GM18505 (cell line): ENCODE data around the gene THAP6.
"Not testable (repeated sequence)": the region's sequence is repeated elsewhere in the genome, so short reads cannot be mapped to it uniquely, and the experiment has no call there.

Experiments
- ATAC-seq: cut with Tn5 transposase; IDR thresholded peaks from one replicate; pipeline ENCODE4 v1.9.1; 2021; ENCODE audit not compliant: unreplicated experiment
- POLR2A ChIP-seq: IDR thresholded peaks from 4 replicates; pipeline ENCODE4 v1.6.1; 2011; ENCODE audit warnings: borderline replicate concordance; ENCODE audit not compliant: insufficient read depth, insufficient read length; ENCODE audit errors: extremely low read depth

Gene THAP6

GRCh38 chr4:75511841-75512240 is 2.4 kb upstream of the THAP6 start:
- ATAC-seq: no peak
- TF ChIP-seq POLR2A: no peak

DNA sequence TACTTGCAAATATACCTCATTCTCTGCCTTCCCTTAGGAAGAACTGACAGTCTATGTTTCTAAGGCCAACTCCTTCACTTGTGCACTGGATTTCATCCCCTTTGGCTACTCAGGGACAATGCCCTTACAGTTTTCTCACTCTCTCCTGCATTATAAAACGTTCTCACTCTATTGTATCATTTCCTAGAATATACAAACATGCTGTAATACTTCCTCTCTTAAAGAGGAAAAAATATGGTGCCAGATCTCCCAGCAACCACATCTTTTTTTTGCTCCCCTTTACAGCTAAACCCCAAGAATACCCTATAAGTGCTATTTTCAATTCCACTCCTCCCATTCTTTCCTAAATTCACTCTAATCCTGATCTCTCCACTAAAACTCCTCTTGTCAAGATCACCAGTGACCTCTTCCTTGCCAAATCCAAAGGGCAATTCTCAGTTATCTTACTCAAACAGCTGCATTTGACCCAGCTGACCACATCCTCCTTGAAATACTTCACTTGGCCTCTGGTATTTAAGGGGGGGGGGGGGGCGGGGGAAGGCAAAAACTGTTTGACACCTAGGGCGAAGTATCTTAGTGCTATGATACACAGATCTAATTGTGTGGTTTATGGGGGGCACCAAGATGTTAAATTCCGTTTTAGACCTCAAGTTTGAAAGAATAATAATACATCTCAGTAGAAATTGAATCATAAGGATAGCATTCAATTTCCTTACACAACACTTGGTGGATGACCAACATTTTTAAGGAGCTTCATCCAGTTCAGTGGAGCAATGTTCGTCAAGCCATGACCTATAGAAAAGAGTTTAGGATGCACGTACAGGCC is 1.7 kb upstream of the THAP6 start:
- TF ChIP-seq POLR2A: no peak
- no peak for ATAC-seq

DNA sequence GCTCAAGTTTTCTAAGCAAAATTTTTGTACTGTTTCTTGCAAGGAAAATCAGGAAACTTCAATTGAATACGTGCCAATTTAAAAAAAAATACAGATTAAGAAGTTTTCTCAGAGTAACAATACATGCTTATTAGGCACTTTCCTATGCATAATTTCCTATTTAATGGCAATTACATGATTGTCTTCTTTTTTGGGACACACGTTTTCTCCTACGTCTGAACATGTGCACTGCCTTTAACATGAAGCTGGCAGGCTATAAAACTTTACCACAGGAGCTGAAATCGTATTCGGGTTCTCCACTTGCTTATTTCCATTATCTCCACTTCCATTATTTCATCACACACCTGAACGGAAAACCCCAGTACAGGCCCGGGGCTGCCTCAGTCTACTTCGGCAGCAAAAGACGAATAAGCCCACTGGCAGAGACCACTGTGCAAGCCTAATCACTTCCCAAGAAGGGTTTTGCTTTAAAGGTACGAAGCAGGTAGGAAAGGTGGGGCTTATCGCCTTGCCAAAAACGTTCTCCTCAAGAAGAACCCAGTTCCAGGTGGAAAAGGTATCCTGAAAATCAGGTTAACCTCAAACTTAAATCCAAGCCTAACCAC is 645 bp upstream of the THAP6 start:
- ATAC-seq: no peak

DNA sequence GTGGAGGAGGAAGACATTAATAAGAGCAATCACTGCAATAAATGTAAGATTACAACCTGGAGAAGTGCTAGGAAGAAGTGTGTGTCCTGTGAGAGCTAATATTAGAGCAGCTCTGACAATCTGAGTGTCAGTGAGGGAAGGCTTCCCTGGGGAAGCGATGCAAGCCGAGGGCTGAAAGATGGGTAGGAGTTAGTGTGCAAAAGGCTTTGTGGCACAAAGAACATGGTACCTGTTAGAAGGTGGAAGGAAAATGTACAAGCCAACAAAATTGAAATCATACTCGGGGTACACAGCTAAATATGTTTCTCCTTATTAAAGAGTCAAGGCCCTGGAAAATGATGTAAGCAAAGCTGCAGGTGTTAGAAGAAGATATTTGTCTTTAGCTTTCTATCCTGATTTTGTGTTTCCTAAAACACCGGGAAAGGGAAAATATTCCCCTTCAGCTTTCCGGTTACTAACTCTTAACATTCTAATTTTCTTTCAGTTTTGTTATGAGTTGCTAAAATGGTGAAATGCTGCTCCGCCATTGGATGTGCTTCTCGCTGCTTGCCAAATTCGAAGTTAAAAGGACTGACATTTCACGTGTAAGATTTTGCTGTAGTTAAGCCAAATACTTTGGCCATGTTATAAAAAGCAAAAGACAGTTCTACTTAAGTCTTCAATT is 808 bp downstream of the THAP6 start:
- ATAC-seq: peak; percentile 5
- no peak for TF ChIP-seq POLR2A

More for the DNA sequence above, 645 bp upstream of the THAP6 start:
- TF ChIP-seq POLR2A: no peak

GRCh38 chr4:75516144-75516543 is 1.9 kb downstream of the THAP6 start:
- ATAC-seq: no peak
- no peak for TF ChIP-seq POLR2A

GRCh38 chr4:75519452-75519851 is 5.2 kb downstream of the THAP6 start:
- ATAC-seq: not testable (repeated sequence)

DNA sequence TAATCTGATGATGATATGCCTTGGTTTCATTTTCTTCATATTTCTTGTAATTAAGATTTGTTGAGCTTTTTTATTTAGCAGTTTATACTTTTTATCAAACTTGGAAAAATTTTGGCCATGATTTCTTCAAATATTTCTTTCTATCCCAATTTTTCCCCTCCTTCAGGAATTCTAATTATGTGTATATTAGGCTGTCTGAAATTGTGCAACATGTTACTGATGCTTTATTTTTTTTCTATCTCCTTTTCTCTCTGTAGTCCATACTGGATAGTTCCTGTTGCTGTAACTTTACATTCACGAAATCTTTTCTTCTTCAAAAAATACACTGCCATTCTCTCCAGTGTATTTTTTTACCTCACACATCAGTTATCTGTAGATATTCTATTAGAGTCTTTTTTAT is 10.8 kb downstream of the THAP6 start:
- TF ChIP-seq POLR2A: no peak
- ATAC-seq: no peak

DNA sequence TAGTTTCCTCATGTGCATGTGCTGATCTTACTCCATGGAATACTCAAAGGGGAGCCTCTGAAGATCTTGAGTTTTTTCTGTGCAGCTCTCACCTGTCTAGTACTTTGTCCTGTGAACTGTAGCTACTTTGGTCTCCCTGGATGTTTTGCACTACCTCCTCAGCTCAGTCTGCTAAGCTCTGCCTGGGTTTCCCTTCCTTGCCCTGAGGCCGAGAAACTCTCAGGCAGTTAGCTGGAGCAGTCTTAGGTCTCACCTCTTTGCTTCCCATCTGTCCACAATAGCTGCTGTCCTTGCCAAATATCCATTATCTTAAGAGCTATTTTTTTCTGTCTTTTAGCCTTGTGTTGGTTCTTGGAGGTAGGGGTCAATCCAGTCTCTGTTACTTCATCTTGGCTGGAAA is 11.6 kb downstream of the THAP6 start:
- no peak for ATAC-seq
- TF ChIP-seq POLR2A: no peak

DNA sequence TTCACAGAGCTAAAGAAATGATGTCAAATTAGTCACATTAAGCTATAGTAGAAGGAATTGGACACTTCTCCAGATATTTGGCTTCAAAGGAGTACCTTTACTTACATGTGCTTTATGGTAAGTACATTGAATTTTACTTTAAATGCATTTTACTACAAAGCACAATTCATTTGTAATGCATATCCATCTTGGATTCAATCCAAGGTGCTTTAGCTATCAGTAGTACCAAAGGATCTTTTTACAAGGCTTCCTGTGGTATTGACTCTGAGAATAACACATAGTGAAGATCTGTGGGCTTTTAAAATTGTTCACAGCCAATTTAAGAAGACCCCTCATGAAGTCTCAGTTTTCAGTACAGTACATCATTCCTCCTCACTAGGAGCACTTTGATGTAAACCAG is 13.2 kb downstream of the THAP6 start:
- TF ChIP-seq POLR2A: no peak
- no peak for ATAC-seq

GRCh38 chr4:75530556-75531322 is 16.5 kb downstream of the THAP6 start:
- no peak for ATAC-seq
- TF ChIP-seq POLR2A: no peak

DNA sequence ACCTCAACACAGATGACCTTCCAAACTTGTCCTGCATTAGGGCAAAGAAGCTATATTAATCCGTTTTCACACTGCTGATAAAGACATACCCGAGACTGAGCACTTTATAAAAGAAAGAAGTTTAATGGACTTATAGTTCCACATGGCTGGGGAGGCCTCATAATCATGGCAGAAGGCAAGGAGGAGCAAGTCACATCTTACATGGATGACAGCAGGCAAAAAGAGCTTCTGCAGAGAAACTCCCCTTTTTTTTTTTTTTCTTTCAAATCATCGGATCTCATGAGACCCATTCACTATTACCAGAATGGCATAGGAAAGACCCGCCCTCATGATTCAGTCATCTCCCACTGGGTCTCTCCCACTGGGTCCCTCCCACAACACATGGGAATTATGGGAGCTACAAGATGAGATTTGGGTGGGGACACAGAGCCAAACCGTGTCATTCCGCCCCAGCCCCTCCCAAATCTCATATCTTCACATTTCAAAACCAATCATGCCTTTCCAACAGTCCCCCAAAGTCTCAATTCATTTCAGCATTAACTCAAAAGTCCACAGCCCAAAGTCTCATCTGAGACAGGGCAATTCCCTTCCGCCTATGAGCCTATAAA is 17.4 kb downstream of the THAP6 start:
- not testable (repeated sequence) for ATAC-seq

DNA sequence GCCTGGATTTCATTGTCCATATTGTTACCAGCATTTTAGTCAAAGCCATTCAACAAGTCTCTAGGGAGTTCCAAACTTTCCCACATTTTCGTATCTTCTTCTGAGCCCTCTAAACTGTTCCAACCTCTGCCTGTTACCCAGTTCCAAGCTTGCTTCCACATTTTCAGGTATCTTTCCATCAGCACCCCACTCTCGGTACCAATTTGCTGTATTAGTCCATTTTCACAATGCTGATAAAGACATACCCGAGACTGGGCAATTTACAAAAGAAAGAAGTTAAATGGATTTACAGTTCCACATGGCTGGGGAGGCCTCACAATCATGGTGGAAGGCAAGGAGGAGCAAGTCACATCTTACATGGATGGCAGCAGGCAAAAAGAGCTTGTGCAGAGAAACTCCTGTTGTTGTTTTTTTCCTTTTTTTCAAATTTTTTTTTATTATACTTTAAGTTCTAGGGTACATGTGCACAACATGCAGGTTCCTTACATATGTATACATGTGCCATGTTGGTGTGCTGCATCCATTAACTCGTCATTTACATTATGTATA is 19.1 kb downstream of the THAP6 start:
- ATAC-seq: not testable (repeated sequence)

DNA sequence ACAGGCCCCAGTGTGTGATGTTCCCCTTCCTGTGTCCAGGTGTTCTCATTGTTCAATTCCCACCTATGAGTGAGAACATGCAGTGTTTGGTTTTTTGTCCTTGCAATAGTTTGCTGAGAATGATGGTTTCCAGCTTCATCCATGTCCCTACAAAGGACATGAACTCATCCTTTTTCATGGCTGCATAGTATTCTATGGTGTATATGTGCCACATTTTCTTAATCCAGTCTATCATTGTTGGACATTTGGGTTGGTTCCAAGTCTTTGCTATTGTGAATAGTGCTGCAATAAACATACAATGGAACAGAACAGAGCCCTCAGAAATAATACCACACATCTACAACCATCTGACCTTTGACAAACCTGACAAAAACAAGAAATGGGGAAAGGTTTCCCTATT is 19.7 kb downstream of the THAP6 start:
- not testable (repeated sequence) for ATAC-seq

- ATAC-seq: not testable (repeated sequence)
These were observed 23.0 kb downstream of the THAP6 start for GRCh38 chr4:75537308-75537707.
